GM21423 (cell line): ENCODE data around the gene RNF25.
"Not testable (repeated sequence)": the region's sequence is repeated elsewhere in the genome, so short reads cannot be mapped to it uniquely, and the experiment has no call there.

Experiments
- ATAC-seq: cut with Tn5 transposase; IDR thresholded peaks from one replicate; pipeline ENCODE4 v1.9.1; 2021; ENCODE audit warnings: mild to moderate bottlenecking, moderate library complexity; ENCODE audit not compliant: unreplicated experiment

Gene RNF25

DNA sequence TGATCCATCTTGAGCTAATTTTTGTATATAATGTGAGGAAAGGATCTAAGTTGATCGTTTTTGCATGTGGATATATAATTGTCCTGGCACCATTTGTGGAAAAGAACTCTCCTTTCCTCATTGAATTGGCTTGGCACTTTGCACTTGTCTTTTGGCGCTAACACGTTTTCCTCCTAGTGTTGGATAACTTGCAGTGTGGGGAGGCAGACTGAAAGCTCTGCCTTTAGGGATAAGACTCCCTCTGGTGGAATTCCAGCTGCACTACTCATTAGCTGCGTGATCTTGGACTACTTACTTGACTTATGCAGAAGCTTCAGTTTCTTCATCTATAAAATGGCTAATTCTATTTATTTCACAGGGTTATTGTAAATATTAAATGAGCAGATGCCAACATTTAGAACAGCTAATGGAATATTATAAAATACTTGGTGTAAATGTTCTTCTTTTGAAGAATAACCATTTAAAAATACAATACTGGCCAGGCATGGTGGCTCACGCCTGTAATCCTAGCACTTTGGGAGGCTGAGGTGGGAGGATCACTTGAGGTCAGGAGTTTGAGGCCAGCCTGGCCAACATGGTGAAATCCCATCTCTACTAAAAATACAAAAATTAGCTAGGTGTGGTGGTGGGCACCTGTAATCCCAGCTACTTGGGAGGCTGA lies 15.7 kb upstream of the RNF25 start:
- ATAC-seq, result not testable (repeated sequence)

DNA sequence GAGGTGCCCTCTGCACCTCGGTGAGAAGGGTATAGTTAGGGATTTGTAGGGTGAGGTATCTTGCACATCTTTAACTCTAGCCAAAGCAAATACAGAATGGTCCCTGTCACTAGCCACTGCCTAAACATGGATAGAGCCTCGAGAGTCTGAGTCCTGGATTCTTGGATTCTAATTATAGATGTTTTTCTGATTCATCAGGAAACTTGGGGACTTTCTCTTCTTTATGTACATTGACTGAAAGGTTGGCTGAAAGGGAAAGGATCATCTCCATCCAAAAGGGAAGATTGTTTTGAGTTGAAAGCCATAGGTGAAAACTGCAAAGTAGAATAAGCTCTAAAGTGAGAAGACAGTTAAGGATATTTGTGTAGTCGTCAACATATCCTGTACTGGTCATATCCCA lies 8.3 kb upstream of the RNF25 start:
- no peak for ATAC-seq

DNA sequence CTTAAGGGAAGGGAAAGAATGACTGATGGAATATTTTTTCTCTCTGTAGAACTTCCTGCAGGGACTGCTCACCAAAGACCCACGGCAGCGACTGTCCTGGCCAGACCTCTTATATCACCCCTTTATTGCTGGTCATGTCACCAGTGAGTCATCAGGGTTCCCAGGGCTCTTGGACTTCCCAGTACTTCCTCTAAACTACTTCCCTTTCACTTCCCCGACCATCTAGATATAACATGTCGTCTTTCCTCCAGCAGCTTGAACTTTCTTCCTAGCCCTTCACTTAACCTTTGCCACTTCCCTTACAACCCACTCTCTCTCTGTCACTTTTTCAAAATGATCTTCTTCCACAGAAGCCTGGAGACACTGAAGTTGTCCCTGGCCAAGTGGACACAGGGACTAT lies 7.3 kb upstream of the RNF25 start:
- ATAC-seq, result no peak

DNA sequence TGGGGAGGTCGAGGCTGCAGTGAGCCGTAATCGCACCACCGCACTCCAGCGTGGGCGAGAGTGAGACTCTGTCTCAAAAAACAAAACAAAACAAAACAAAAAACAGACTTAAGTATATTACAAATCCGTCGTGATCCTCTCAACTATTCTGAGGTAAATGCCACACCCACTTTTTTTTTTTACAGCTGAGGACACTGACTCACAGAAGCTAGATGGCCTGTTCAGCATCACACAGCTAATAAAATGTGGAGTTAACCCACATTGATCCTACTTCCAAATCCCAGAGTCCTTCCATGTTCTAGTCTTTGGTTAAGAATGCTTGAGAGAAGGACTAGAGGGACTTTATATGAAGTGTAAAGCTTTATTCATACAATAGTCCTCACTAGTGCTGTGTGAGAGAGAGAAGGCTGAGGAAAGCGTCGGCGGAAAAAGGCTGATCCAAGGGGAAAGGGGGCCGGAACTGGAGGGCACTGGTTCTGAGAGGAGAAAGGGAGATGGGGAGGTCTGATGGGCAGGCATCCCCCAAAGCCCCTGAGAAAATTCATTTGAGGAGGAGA lies 627 bp downstream of the RNF25 start:
- ATAC-seq, result no peak

DNA sequence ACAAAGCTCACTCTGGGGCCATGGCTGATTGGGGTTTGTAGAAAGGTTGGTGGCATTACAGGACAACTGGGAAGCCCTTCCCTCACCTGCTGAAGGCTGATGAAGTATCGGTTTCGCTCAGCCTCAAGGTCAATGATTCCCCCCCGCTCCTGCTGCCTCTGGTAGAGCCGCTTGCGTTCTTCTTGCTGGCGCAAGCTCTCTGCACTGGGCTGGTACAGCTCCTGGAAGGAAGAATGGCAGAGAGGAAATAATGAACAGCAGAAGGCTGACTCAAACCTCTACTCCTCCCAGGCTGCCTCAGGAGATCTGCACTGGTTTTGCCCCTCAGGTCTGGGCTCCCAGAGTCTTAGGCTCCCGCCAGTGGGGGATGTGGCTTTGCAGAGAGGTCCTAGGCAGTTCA lies 7.1 kb downstream of the RNF25 start:
- no peak for ATAC-seq

DNA sequence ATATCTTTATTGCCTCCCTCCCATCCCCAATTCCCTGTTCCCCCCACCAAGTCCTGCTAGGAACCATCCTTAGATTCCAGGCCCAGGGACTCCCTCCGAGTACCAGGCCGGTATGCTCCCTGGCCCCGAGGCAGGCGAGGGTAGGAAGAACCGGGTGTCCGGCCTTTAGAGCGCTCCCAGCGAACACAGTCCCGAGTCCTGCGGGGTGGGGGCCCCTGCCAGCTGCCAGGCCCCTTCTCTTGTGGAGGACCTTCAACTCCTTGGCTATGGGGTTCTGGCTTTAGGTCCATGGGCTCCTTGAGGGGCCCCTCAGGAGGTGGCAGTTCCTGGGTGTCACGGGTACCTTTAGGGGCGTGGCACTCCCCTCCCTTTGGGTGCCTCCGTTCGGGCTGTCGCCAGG lies 7.9 kb downstream of the RNF25 start:
- no peak for ATAC-seq

DNA sequence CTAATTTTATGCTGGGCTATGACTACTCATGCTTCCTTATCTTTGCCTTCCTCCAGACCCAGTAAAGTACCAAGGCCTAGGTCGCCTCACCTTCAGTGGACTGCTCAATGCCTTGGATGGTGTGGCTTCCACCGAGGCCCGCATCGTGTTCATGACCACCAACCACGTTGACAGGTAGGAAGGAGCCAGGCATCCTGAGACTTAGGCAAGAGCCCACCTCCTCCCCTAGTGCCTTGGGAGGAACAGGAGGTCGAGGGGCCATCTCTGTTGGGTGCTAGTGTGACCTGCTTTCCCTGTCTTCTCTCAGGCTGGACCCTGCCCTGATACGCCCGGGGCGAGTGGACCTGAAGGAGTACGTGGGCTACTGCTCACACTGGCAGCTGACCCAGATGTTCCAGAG lies 9.0 kb downstream of the RNF25 start:
- no peak for ATAC-seq

DNA sequence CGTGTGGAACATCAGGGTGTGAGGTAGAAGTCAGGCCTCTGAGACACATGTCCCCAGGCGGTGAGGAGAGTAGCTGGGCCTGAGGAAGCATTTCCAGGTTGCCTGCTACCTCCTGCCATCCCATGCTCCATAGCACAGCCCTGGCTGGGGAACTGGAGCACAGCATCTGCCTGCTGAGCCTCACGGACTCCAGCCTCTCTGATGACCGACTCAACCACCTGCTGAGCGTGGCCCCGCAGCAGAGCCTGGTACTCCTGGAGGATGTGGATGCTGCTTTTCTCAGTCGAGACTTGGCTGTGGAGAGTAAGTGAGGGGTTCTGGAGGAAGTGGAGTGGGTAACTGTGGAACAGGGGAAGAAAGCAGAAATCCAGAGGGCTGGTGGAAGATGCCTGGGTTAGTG lies 9.4 kb downstream of the RNF25 start:
- ATAC-seq, result no peak

DNA sequence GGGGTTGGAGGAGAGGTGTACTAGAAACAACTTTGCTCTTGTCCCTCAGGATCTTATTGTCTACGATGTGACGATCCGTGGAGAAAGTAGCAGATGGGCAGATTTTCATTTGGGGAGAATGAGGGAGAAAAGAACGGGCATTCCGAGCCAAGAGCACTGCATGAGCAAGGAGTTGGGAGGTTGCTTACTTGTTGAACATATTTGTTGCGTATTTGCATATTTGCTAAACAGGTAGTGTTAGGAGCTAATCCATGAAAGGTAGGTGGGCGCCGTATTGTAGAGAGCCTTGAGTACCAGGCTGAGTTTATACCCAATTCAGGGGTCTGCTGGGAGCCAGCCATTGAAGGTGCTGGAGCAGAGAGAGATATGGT lies 11.8 kb downstream of the RNF25 start:
- ATAC-seq, result no peak

DNA sequence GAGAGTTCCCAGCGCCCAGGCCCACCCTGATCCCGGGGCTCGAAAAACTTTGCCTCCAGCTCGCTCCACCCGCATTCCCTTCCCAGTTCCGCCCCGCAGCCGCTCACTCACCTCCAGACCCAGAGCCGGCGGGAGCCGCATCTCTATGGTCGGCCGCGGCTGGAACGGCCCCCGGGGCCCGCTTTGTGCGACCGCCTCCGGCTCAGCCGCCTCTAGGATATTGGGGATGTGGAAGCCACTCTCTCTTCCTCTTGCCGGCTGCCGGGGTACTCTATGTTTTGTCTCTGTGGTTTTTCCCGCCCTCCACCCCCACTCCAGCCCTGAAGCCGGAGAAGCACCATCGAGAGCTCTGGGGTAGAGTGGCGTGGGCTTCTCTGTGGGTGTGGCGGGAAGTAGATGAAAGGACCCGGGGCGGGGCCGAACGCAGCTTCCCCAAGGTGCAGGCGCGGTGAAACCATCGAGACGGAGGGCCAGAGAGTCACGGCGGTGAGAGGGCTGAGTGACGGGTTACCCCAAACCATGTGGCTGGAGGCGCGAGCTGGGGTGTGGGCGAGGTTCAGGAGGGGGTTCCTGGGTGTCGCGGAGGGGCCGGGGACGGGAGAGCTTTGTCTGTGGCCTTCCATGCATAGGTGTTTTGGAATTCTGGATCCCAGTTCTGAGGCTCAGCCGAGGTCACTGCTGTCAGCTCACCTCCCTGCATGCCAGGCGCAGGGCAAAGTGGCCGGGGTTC lies 12.4 kb downstream of the RNF25 start, which contains the start of the genes BCS1L and ZNF142:
Gene BCS1L (plus strand): TSS at position 426 of the 730 bp plus-strand sequence. CDS start 1,305 bp downstream, outside the sequence.
Gene ZNF142 (minus strand): TSS at position 366 of the 730 bp plus-strand sequence. CDS start 3,194 bp downstream, outside the sequence.
- ATAC-seq, result peak; percentile 96

DNA sequence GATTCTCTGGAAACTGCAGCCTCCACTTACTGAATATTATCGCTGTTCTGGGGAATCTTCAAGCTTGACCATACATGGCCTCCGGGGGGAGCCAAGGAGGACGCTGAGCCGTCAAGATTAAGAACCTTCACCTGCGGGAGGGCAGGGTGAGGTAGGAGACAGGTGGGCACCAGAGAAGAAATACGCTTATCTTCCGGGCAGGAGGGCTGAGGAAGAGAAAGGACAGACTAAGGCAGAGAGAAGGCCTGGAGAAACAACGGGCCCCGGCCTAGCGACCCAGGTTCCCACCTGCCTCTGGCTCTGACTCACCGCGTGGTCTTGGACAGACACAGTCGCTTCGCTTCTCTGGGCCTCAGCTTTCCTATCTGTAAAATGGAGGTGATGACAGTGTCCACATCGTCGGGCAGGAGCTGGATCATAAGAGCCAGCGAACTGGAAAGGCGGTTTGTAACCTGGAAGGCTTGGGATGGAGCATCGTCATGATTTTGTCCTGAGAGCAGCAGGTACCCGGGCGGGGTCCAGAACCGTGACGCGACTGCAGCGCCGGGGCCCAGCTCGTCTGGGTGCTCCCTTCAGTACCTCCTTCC lies 13.0 kb downstream of the RNF25 start:
- peak; percentile 23 for ATAC-seq

DNA sequence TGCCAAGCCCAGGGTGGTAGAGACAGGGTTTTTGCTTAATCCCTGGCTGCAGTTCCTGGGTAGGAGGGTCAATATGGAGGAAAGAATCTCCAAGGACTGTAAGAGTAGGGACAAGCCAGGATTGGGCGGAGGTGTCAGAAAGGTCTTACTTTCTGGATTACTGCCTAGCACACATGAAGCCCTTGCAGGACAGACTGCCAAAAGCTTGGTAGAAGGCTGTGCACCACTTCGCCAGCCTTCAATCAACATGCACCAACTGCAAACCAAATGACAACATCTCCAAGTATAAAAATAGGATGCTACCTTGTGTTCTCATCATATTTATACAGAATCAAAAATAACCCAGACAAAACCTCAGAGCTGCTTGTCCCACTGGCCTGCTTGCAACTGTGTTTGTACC lies 16.1 kb downstream of the RNF25 start:
- no peak for ATAC-seq

DNA sequence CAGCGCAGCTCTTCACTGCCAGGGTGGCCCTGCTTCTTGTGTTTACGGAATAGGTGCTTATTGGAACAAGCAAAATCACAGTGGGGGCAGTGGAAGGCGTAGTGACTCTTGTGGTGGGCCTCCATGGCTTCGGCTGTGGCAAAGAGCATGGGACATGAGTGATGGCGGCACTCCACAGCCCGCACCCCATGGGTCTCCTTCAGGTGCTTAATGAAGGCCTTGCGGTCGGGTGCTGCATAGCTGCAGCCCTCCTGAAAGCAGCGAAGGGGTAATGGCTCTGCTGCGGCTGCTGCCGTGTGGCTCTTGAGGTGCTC lies 23.1 kb downstream of the RNF25 start:
- ATAC-seq, result no peak

DNA sequence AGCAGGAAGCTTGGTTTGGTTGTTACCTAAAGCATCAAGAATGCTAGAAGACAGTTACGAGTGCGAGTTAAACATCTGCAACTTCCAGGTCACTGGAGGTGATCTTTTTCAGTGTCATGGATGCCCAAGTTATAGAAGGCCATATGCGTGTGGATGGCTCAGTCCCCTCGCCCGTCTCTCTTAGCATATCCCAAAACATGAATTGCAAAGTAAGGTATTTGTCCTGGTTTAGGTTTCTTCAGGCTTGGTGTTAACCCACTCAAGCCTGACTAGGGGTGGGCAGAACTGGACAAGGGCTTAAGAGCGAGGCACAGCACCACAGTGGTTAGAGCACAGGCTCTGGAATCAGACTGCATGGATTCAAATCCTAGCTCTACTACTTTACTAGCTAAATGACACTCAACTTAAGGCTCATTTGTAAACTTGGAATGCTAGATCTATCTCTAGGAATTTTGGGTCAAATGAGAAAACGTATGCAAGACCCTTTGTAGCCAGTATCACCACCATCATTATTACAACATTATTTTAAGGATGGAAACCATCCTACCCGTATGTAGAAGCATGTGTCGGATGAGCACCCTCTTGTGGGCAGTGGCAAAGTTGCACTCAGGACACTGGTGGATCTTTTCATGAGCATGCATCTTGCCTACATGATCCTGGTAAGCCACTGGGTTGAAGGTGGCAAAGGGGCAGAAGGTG lies 23.6 kb downstream of the RNF25 start:
- no peak for ATAC-seq

DNA sequence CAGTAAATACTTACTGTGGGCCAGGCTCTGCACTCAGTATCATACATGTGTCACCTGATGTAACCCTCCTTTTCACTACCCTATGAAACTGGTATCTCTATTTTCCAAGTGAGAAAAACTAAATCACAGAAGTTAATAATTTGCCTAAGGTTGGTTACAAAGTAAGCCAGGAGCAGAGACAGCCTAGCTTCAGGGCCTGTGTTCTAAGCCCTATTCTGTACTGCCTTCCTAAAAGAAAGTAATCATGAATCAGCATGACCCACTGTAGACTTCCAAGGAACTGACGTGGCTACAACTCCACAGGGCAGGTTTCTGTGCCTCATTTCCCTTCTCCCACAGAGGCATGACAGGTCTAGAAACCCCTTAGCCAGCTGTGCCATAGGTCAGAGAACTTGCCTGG lies 26.7 kb downstream of the RNF25 start:
- ATAC-seq, result peak; percentile 65

DNA sequence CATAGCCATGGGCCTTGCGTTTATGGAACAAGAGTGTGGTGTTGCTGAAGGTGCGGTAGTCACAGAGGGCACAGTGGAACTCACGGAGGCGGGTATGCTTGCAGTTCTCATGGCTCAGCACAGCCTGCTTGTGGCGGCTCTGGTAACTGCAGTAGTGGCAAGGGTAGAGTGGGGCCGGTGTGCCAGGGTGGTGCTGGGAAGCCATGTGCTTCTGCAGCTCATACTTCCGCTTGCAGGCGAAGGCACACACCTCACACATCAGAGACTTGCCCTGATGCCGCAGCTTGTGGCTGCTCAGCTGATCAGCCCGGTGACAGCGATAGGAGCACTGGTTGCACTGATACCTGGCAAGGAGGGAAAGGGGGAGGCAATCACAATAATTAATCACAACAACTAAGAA lies 27.1 kb downstream of the RNF25 start:
- ATAC-seq, result no peak

DNA sequence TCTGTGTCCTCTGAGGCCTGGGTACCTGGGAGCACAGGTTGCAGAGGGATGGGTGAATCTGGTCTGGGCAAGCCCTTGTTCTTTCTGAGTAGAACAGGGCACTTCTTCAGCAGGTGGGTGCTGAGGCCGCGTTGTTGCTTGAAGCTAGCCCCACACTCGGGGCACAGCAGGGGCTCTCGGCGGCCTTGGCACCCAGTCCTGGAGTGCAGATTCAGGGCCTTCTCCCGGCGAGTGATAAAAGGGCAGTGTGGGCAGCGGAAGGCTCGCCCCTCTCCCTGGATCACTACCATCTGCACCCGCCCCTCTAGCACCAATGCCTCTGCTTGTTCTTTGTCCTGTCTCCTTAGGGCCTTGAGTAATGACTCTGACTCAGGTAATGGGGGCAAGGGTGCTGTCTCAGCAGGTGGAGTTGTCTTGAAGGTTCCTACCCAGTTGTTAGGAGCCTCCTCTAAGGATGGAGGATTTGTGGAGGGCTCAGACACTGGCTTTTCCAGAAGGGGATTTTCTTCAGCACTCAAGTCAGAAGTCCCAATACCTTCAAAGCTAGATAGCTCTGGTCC lies 28.0 kb downstream of the RNF25 start:
- no peak for ATAC-seq

DNA sequence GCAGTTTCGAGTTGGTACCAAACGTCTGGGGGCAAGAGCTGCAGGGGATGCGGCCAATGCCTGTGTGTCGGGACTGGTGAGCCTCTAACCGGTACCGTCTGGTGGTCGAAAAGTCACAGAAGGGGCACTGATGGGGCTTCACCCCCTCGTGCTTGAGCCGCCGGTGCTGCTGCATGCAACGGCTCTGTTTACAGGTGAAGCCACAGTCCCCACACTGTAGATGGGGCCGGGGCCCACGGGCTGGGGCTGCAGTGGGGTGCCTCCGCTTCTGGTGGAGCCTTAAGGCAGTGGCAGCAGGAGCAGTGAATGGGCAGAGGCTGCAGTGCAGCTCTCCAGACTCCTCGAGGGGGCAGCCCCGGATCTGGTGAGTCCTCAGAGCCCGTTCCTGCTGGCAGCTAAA lies 29.0 kb downstream of the RNF25 start:
- no peak for ATAC-seq

DNA sequence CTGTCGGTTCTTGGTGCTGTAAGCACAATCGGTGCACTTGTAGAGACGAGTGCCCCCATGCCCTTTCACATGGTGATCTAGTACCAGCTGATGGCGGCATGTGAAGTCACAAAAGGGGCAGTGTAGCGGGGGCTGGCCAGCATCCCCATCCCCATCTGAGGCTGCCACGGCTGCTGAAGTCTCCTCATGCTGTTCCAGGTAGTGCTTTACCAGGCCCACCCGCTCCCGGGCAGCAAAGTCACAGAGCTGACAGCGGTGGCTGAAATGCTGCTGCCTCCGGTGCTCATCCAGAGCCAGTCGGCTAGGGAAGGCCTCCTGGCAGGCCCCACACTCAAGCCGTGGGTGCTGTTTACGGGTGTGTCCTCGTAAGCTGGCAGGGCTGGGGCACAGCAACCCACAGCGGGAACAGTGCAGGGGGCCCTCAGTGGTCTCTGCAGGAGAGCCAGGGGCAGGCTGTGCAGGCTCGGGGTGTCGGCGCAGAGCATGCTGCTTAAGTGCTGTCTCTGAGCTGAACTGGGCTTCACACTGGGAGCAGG lies 29.6 kb downstream of the RNF25 start:
- ATAC-seq, result no peak

DNA sequence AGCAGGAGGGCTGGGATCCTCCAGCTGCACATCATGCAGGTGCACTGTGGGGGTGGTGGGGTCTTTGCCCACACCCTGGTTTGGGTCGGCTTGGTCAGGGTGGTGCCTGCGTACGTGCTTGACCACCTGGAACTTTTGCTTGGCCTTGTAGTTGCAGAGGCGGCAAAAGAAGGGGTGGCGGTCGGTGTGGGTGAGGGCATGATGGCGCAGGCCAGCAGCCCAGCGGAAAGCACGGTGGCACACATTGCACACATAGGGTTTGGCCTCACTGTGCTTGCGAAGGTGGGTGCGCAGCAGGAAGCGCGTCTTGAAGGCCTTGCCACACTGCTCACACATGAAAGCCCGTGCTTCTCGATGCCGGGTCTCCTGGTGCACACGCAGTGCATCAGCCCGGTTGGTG lies 33.4 kb downstream of the RNF25 start:
- no peak for ATAC-seq

DNA sequence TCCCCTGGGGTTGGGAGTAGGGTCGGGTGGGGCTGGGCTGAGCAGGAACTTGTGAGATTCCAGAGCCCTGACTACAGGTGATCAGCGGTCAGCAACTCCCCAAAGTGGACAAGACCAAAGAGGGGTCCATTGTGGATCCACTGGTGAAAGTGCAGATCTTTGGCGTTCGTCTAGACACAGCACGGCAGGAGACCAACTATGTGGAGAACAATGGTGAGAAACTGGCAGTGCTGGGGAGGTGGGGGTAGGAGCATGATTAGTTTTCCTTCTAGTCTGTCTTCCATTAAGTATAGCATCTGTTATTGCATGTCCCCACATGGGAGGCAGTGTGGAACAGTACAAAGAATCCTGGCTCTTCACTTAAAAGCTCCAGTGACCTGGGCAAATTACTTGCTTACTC lies 36.1 kb downstream of the RNF25 start:
- ATAC-seq, result no peak
